Measurements from ENCODE around the gene FAM3A. TPM values are rescaled to one million over a fixed set of nuclear protein-coding genes. Genes with fewer than 3 reads are reported as not detected.
"Not testable (repeated sequence)": the region's sequence is repeated elsewhere in the genome, so short reads cannot be mapped to it uniquely, and the experiment has no call there.

FAM3A gene
- total and polyA plus RNA-seq, 2 donors from 2014 or later = 39.5 to 73.4 TPM

DNA sequence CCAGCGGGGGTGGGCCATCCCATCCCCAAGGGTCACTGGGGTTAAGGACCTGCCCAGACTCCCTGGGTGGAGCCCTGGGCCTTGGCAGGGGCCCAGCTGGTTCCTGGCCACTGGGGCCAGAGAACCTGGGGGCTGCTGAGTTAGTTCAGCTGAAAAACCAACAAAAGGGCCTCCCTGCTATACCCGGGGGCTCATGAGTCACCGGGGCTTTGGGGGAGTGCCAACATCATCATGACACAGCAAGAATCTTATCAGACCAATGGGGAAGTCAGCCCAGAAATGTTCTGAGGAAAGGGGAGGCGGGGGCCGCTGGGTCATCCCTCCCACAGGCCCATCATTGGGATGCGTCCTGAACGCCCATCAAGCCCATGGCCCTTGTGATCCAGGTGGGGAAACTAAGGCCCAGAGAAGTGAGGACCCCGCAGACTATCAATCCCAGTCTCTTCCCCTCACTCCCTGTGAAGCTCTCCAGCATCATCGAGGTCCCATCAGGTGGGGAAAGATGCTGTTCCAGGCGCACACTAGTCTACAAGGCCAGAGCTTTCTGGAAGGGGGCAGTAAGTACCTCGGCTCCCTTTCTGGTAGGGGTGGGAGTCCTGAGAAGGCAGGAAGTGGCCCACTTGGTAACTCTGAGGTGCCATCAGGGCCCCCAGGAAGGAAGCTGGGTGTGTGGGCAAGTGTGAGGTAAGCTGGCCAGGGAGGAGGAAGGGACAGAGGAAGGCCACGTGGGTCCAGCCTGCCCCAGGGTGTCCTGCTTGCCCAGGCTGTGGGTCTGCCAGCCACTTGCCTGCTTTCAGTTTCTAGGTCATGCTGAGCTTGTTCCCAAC is 26.1 kb upstream of the FAM3A start:
- FAIRE-seq (no peak), DNase-seq (peak in 1 of 5 donors; percentile 90)
- H3K4me3 ChIP-seq (ENCODE audit: low read length in 3 of 3) = no peak overlapping the region
- no peaks in the 10 kb centered on the region for H3K27me3 ChIP-seq (ENCODE audit: control insufficient read depth, insufficient read depth, low read length)
- no peaks in the 10 kb centered on the region for H3K9me3 ChIP-seq (ENCODE audit: control insufficient read depth in 2 of 3, insufficient read depth in 1 of 3, low read length in 3 of 3)
- H3K4me1 ChIP-seq (ENCODE audit: control insufficient read depth in 2 of 3, insufficient read depth in 2 of 3, low read depth in 1 of 3, low read length in 3 of 3) = peaks cover 0 to 9% (median 0%) of the 10 kb centered on the region in 3 donors
- intact Hi-C loops (cut with DNase I) = no loop called here
- H3K27ac ChIP-seq (ENCODE audit: low read depth in 2 of 2, low read length in 2 of 2) = peak overlapping the region; percentile 4 to 69
- TF ChIP-seq, protein P1, sequence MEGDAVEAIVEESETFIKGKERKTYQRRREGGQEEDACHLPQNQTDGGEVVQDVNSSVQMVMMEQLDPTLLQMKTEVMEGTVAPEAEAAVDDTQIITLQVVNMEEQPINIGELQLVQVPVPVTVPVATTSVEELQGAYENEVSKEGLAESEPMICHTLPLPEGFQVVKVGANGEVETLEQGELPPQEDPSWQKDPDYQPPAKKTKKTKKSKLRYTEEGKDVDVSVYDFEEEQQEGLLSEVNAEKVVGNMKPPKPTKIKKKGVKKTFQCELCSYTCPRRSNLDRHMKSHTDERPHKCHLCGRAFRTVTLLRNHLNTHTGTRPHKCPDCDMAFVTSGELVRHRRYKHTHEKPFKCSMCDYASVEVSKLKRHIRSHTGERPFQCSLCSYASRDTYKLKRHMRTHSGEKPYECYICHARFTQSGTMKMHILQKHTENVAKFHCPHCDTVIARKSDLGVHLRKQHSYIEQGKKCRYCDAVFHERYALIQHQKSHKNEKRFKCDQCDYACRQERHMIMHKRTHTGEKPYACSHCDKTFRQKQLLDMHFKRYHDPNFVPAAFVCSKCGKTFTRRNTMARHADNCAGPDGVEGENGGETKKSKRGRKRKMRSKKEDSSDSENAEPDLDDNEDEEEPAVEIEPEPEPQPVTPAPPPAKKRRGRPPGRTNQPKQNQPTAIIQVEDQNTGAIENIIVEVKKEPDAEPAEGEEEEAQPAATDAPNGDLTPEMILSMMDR (IDR thresholded peaks at IDR 0.05; ENCODE audit: borderline replicate concordance, extremely low read depth, insufficient read depth) = no peak
- no peak overlapping the region for H3K9ac ChIP-seq (ENCODE audit: low read length in 3 of 3)
- no peaks in the 10 kb centered on the region for H3K36me3 ChIP-seq (ENCODE audit: control insufficient read depth in 2 of 3, insufficient read depth in 3 of 3, low read length in 3 of 3)

DNA sequence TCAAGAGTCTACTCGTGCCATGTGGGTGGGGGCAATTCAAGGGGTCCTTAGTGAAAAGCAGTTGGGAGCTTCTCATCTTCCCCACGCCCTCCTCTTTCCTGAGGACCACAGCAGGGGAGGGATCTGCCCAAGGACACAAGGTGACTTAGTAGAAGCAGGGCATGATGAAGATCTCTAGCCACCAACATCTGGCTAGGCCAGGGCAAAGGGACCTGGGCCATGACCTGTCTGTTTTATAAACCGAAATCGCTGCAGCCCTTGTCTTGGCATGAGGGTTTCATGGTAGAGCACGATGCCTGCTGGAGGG is 25.5 kb upstream of the FAM3A start:
- no peak overlapping the region for H3K4me3 ChIP-seq (ENCODE audit: low read length in 3 of 3)
- no peaks in the 10 kb centered on the region for H3K36me3 ChIP-seq (ENCODE audit: control insufficient read depth in 2 of 3, insufficient read depth in 3 of 3, low read length in 3 of 3)
- FAIRE-seq (no peak), DNase-seq (no peak)
- H3K9ac ChIP-seq (ENCODE audit: low read length in 3 of 3) = no peak overlapping the region
- no peaks in the 10 kb centered on the region for H3K9me3 ChIP-seq (ENCODE audit: control insufficient read depth in 2 of 3, insufficient read depth in 1 of 3, low read length in 3 of 3)
- H3K4me1 ChIP-seq (ENCODE audit: control insufficient read depth in 2 of 3, insufficient read depth in 2 of 3, low read depth in 1 of 3, low read length in 3 of 3) = peaks cover 0 to 9% (median 0%) of the 10 kb centered on the region in 3 donors
- intact Hi-C loops (cut with DNase I) = no loop called here
- TF ChIP-seq, protein P1 (IDR thresholded peaks at IDR 0.05; ENCODE audit: borderline replicate concordance, extremely low read depth, insufficient read depth) = no peak
- H3K27ac ChIP-seq (ENCODE audit: low read depth in 2 of 2, low read length in 2 of 2) = peak overlapping the region; percentile 4 to 69
- H3K27me3 ChIP-seq (ENCODE audit: control insufficient read depth, insufficient read depth, low read length) = no peaks in the 10 kb centered on the region

DNA sequence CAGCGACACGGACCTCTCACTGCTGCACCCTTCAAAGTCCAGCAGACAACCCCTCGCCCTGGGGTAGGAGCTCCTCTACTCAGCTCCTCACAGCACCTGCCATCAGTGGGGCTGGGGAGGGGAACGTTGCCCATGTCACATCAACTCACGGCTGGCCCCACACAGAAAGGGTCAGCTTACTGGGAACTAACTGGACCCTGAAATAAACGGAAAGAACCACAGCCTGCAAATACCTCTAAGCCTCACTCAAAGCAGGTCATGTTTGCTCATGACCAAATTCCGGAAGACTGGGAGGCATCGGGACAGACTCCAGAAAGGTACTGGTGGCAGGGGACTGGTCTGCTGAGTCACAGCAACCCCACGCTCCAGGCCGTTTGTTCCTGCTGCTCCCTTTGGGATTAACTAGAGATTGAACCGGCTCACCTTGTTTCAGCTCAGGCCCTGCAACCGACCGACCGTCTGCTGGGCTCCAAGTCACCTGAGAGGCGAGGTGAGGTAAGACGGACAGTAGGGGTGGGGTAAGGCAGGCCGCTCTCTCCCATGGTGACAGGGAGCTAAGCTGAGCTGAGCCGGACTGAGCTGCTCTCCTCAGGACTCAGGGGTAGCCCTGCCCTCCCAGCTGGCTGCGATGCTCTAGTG is 25.0 kb upstream of the FAM3A start:
- intact Hi-C loops (cut with DNase I) = no loop called here
- no peaks in the 10 kb centered on the region for H3K27me3 ChIP-seq (ENCODE audit: control insufficient read depth, insufficient read depth, low read length)
- H3K36me3 ChIP-seq (ENCODE audit: control insufficient read depth in 2 of 3, insufficient read depth in 3 of 3, low read length in 3 of 3) = no peaks in the 10 kb centered on the region
- H3K9ac ChIP-seq (ENCODE audit: low read length in 3 of 3) = no peak overlapping the region
- H3K27ac ChIP-seq (ENCODE audit: low read depth in 2 of 2, low read length in 2 of 2) = peak overlapping the region; percentile 4 to 69
- H3K9me3 ChIP-seq (ENCODE audit: control insufficient read depth in 2 of 3, insufficient read depth in 1 of 3, low read length in 3 of 3) = no peaks in the 10 kb centered on the region
- H3K4me3 ChIP-seq (ENCODE audit: low read length in 3 of 3) = no peak overlapping the region
- TF ChIP-seq, protein P1 (IDR thresholded peaks at IDR 0.05; ENCODE audit: borderline replicate concordance, extremely low read depth, insufficient read depth) = no peak
- no peak for FAIRE-seq
- H3K4me1 ChIP-seq (ENCODE audit: control insufficient read depth in 2 of 3, insufficient read depth in 2 of 3, low read depth in 1 of 3, low read length in 3 of 3) = peaks cover 0 to 5% (median 0%) of the 10 kb centered on the region in 3 donors
- peak in 1 of 5 donors; percentile 85 for DNase-seq

DNA sequence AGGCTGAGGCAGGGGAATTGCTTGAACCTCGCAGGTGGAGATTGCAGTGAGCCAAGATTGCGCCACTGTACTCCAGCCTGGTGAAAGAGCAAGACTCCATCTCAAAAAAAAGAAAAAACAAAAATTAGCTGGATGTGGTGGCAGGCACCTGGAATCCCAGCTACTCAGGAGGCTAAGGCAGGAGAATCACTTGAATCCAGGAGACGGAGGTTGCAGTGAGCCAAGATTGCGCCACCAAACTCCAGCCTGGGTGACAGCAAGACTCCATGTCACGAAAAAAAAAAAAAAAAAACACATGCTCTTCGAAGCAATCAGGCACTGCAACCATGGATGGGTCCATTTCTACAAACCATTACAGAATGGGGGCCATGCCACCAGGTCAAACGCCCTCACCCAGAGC is 24.3 kb upstream of the FAM3A start:
- FAIRE-seq; H3K27ac ChIP-seq (ENCODE audit: low read depth in 2 of 2, low read length in 2 of 2); intact Hi-C loops (cut with DNase I); H3K4me3 ChIP-seq (ENCODE audit: low read length in 3 of 3); H3K9ac ChIP-seq (ENCODE audit: low read length in 3 of 3); DNase-seq; H3K27me3 ChIP-seq (ENCODE audit: control insufficient read depth, insufficient read depth, low read length); H3K36me3 ChIP-seq (ENCODE audit: control insufficient read depth in 2 of 3, insufficient read depth in 3 of 3, low read length in 3 of 3); H3K9me3 ChIP-seq (ENCODE audit: control insufficient read depth in 2 of 3, insufficient read depth in 1 of 3, low read length in 3 of 3); H3K4me1 ChIP-seq (ENCODE audit: control insufficient read depth in 2 of 3, insufficient read depth in 2 of 3, low read depth in 1 of 3, low read length in 3 of 3): not testable (repeated sequence)

Measured in kidney (tissue), 14 donors.